AG08395 (cell line): Measurements from ENCODE around the gene ALG12.
"Not testable (repeated sequence)": the region's sequence is repeated elsewhere in the genome, so short reads cannot be mapped to it uniquely, and the experiment has no call there.

Experiments used
- DNase-seq: peaks from one replicate; pipeline ENCODE4 v3.0.0; 2012; ENCODE audit warnings: mixed read lengths, low spot score

The ALG12 gene

GRCh38 chr22:49866134-49866533 lies 52.1 kb downstream of the ALG12 start:
- DNase-seq, result no peak

GRCh38 chr22:49865156-49865555 lies 53.1 kb downstream of the ALG12 start:
- no peak for DNase-seq

GRCh38 chr22:49863931-49864330 lies 54.3 kb downstream of the ALG12 start:
- DNase-seq, result no peak

- no peak for DNase-seq
These were observed 55.8 kb downstream of the ALG12 start for GRCh38 chr22:49862496-49862776.

GRCh38 chr22:49861642-49862495 lies 56.4 kb downstream of the ALG12 start:
- DNase-seq, result no peak

GRCh38 chr22:49858827-49859226 lies 59.4 kb downstream of the ALG12 start:
- DNase-seq, result no peak

- no peak for DNase-seq
These were observed 61.2 kb downstream of the ALG12 start for GRCh38 chr22:49856766-49857618.

GRCh38 chr22:49856343-49856742 lies 61.9 kb downstream of the ALG12 start:
- DNase-seq, result no peak

GRCh38 chr22:49855251-49855911 lies 62.9 kb downstream of the ALG12 start:
- no peak for DNase-seq

- DNase-seq, result peak; percentile 24
These were observed 64.0 kb downstream of the ALG12 start for GRCh38 chr22:49853981-49854831.

GRCh38 chr22:49852898-49853894 lies 65.0 kb downstream of the ALG12 start, which contains the start of gene ZBED4:
Gene ZBED4 (plus strand): TSS chr22:49853844. CDS start chr22:49883663, 29,819 bp downstream.
- DNase-seq, result peak; percentile 100

- not testable (repeated sequence) for DNase-seq
These were observed 65.7 kb downstream of the ALG12 start for GRCh38 chr22:49852568-49852897.

- DNase-seq, result no peak
These were observed 67.1 kb downstream of the ALG12 start for GRCh38 chr22:49850959-49851802.
